Measurements from ENCODE around the gene SNRNP40. TPM values are rescaled to one million over a fixed set of nuclear protein-coding genes. Genes with fewer than 3 reads are reported as not detected.

SNRNP40 gene
- total RNA-seq, 4 donors from 2014 or later, result 20.2 to 154 (median 32.3) TPM

GRCh38 chr1:31310198-31310597 lies 13.6 kb upstream of the SNRNP40 start:
- Histone ChIP-seq H3K4me3 (no peak overlapping the region), H3K27me3 (no peaks in the 10 kb centered on the region), H3K27ac (no peak overlapping the region), H3K36me3 (peaks cover 0 to 21% (median 8%) of the 10 kb centered on the region in 4 donors), H3K9me3 (no peaks in the 10 kb centered on the region), H3K4me1 (no peaks in the 10 kb centered on the region)
- 73 to 77% methylated on average over 4 of the region's 4 CpGs for WGBS, 2 donors (ENCODE audit: low coverage in 1 of 2)
- TF ChIP-seq POLR2A (IDR thresholded peaks at IDR 0.05) (no peak), EP300 (IDR thresholded peaks at IDR 0.05; ENCODE audit: low read depth) (no peak), POLR2AphosphoS5 (IDR thresholded peaks at IDR 0.05) (no peak)
- TF ChIP-seq, protein P1, sequence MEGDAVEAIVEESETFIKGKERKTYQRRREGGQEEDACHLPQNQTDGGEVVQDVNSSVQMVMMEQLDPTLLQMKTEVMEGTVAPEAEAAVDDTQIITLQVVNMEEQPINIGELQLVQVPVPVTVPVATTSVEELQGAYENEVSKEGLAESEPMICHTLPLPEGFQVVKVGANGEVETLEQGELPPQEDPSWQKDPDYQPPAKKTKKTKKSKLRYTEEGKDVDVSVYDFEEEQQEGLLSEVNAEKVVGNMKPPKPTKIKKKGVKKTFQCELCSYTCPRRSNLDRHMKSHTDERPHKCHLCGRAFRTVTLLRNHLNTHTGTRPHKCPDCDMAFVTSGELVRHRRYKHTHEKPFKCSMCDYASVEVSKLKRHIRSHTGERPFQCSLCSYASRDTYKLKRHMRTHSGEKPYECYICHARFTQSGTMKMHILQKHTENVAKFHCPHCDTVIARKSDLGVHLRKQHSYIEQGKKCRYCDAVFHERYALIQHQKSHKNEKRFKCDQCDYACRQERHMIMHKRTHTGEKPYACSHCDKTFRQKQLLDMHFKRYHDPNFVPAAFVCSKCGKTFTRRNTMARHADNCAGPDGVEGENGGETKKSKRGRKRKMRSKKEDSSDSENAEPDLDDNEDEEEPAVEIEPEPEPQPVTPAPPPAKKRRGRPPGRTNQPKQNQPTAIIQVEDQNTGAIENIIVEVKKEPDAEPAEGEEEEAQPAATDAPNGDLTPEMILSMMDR (IDR thresholded peaks at IDR 0.05), result no peak
- intact Hi-C loops (cut with DNase I; ENCODE audit: low total_unique reads) (no loop called here), in situ Hi-C loops (cut with MboI; ENCODE audit: low pct_ligation_motif_present in 1 of 4, low pct_unique_long_range_greater_than_20kb in 1 of 4, low sequenced_read_pairs in 3 of 4) (no loop called here)
- DNase-seq, result no peak

DNA sequence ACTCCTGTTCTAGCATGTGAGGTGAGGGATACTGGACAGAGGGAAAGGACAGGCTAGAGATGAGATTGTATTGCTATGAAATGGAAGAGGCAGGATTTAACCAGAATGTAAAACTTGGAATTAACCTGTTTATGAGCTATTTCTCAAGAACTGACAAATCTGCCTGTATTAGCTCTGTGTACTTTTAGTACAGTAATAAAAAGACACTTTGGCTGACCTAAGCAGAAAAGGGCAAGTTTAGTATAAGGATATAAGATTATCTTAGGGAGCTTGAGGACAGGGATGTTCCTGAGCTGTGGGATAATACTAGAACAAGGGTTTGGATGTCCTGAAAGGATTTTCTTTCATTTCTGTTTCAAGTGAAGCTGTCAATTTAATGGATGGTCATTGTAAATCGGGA lies 11.4 kb upstream of the SNRNP40 start:
- TF ChIP-seq EP300 (IDR thresholded peaks at IDR 0.05; ENCODE audit: low read depth) (no peak), POLR2AphosphoS5 (IDR thresholded peaks at IDR 0.05) (no peak), POLR2A (IDR thresholded peaks at IDR 0.05) (no peak)
- TF ChIP-seq, protein P1 (IDR thresholded peaks at IDR 0.05), result no peak
- 29 to 38% methylated on average over 1 of the region's 1 CpG for WGBS, 2 donors (ENCODE audit: low coverage in 1 of 2)
- no peak overlapping the region for H3K27ac ChIP-seq
- no peak overlapping the region for H3K4me3 ChIP-seq
- no peaks in the 10 kb centered on the region for H3K27me3 ChIP-seq
- H3K36me3 ChIP-seq, result peaks cover 0 to 16% (median 7%) of the 10 kb centered on the region in 4 donors
- DNase-seq, result no peak
- no peaks in the 10 kb centered on the region for H3K4me1 ChIP-seq
- intact Hi-C loops (cut with DNase I; ENCODE audit: low total_unique reads) (no loop called here), in situ Hi-C loops (cut with MboI; ENCODE audit: low pct_ligation_motif_present in 1 of 4, low pct_unique_long_range_greater_than_20kb in 1 of 4, low sequenced_read_pairs in 3 of 4) (no loop called here)
- H3K9me3 ChIP-seq, result no peaks in the 10 kb centered on the region

DNA sequence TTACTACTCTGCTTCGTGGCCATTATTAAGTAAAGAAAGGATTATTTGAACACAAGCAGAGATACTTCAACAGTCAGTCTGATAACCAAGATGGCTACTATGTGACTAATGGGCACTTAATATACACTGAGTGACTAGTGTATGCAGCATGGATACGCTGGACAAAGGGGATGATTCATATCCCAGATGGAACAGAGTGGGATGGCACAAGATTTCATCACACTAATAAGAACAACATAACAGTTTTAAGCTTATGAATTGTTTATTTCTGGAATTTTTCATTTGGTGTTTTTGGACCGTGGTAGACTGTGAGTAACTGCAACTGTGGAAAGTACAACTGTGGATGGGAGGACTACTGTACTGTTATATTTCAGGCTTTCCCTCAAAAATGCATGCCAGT lies 9.7 kb upstream of the SNRNP40 start:
- intact Hi-C loops (cut with DNase I; ENCODE audit: low total_unique reads) (no loop called here), in situ Hi-C loops (cut with MboI; ENCODE audit: low pct_ligation_motif_present in 1 of 4, low pct_unique_long_range_greater_than_20kb in 1 of 4, low sequenced_read_pairs in 3 of 4) (no loop called here)
- H3K4me1 ChIP-seq, result no peaks in the 10 kb centered on the region
- WGBS, 2 donors (ENCODE audit: low coverage in 1 of 2), result 65 to 73% methylated on average over 2 to 3 of the region's 3 CpGs
- no peaks in the 10 kb centered on the region for H3K27me3 ChIP-seq
- TF ChIP-seq, protein P1 (IDR thresholded peaks at IDR 0.05), result no peak
- TF ChIP-seq EP300 (IDR thresholded peaks at IDR 0.05; ENCODE audit: low read depth), result no peak
- no peak for TF ChIP-seq POLR2AphosphoS5 (IDR thresholded peaks at IDR 0.05)
- TF ChIP-seq POLR2A (IDR thresholded peaks at IDR 0.05), result no peak
- no peak overlapping the region for H3K4me3 ChIP-seq
- DNase-seq, result no peak
- H3K27ac ChIP-seq, result no peak overlapping the region
- H3K9me3 ChIP-seq, result no peaks in the 10 kb centered on the region
- H3K36me3 ChIP-seq, result peaks cover 0 to 13% (median under 1%) of the 10 kb centered on the region in 4 donors

DNA sequence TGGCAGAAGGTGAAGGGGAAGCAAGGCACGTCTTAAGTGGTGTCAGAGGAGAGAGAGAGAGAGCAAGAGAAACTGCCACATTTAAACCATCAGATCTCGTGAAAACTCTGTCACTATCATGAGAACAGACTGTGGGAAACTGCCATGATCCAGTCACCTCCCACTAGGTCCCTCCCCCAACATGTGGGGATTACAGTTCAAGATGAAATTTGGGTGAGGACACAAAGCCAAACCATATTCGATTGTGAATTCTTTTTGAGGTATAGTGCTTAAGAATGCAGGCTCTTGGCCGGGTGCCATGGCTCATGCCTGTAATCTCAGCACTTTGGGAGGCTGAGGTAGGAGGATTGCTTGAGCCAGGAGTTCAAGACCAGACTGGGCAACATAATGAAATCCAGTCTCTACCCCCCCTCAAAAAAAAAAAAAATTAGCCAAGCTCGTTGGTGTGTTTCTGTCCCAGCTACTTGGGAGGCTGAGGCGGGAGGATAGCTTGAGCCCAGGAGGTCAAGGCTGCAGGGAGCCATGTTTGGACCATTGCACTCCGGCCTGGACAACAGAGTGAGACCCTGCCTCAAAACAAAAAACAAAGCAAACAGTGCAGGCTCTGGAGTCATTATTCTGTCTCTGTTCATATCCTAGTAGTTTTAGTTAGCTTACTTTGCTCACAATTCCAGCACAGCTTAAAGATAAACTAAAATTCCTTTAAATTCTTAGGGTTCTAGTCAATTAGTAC lies 6.3 kb upstream of the SNRNP40 start:
- no peaks in the 10 kb centered on the region for H3K9me3 ChIP-seq
- no peak overlapping the region for H3K4me3 ChIP-seq
- no peak for DNase-seq
- no peak overlapping the region for H3K27ac ChIP-seq
- TF ChIP-seq EP300 (IDR thresholded peaks at IDR 0.05; ENCODE audit: low read depth) (no peak), POLR2AphosphoS5 (IDR thresholded peaks at IDR 0.05) (no peak), POLR2A (IDR thresholded peaks at IDR 0.05) (no peak)
- TF ChIP-seq, protein P1 (IDR thresholded peaks at IDR 0.05), result no peak
- in situ Hi-C loops (cut with MboI; ENCODE audit: low pct_ligation_motif_present in 1 of 4, low pct_unique_long_range_greater_than_20kb in 1 of 4, low sequenced_read_pairs in 3 of 4), result no loop called here
- H3K4me1 ChIP-seq, result peaks cover 0 to 23% (median 6%) of the 10 kb centered on the region in 4 donors
- intact Hi-C loops (cut with DNase I; ENCODE audit: low total_unique reads), result no loop called here
- no peaks in the 10 kb centered on the region for H3K27me3 ChIP-seq
- 63 to 84% methylated on average over 4 to 7 of the region's 7 CpGs for WGBS, 2 donors (ENCODE audit: low coverage in 1 of 2)
- no peaks in the 10 kb centered on the region for H3K36me3 ChIP-seq
